Type B pancreatic cell (in vitro differentiated cells): ENCODE data around the gene FXR1. TPM values are rescaled to one million over a fixed set of nuclear protein-coding genes. Genes with fewer than 3 reads are reported as not detected.
"Not testable (repeated sequence)": the region's sequence is repeated elsewhere in the genome, so short reads cannot be mapped to it uniquely, and the experiment has no call there.

Experiments used
- DNase-seq: peaks from one replicate; pipeline ENCODE4 v3.0.0; 2021; ENCODE audit warnings: mixed read lengths; ENCODE audit not compliant: unreplicated experiment; ENCODE audit errors: extremely low spot score
- H3K27ac Mint-ChIP-seq: 2 replicates; pipeline ENCODE4 v1.8.0; 2021; ENCODE audit warnings: mild to moderate bottlenecking, mixed read lengths
- H3K27me3 Mint-ChIP-seq: 2 replicates; pipeline ENCODE4 v1.8.0; 2021; ENCODE audit warnings: mixed read lengths
- H3K36me3 Mint-ChIP-seq: 2 replicates; pipeline ENCODE4 v1.8.0; 2021; ENCODE audit warnings: mixed read lengths
- H3K4me1 Mint-ChIP-seq: one replicate; pipeline ENCODE4 v1.8.0; 2021; ENCODE audit warnings: mixed read lengths; ENCODE audit not compliant: unreplicated experiment
- H3K4me3 Mint-ChIP-seq: 2 replicates; pipeline ENCODE4 v1.8.0; 2021; ENCODE audit warnings: mild to moderate bottlenecking, mixed read lengths
- H3K9me3 Mint-ChIP-seq: 2 replicates; pipeline ENCODE4 v1.8.0; 2021; ENCODE audit warnings: mixed read lengths
- CTCF ChIP-seq: fragments of 200-600 bp; sonication (generic); conservative IDR thresholded peaks from 2 replicates; pipeline ENCODE4 v1.5.0; 2021; ENCODE audit warnings: antibody characterized with exemption, mild to moderate bottlenecking
- total RNA-seq: library from RNA; stranded (reverse); gene quantifications from 2 replicates; pipeline ENCODE4 v1.2.1, GENCODE V29; 2021; ENCODE audit warnings: low replicate concordance

The FXR1 gene
- total RNA-seq, 1 donor from 2014 or later: 179 TPM

- Mint-ChIP-seq H3K9me3 (no peaks in the 10 kb centered on the region), H3K27ac (no peak overlapping the region), H3K4me3 (peak overlapping the region; percentile 95), H3K4me1 (peaks cover 3% of the 10 kb centered on the region), H3K27me3 (peaks cover 19% of the 10 kb centered on the region), H3K36me3 (peaks cover 4% of the 10 kb centered on the region)
- DNase-seq: no peak
- no peak for TF ChIP-seq CTCF
These were observed 78.0 kb downstream of the FXR1 start for GRCh38 chr3:180990505-180990904.

- no peak overlapping the region for H3K27ac Mint-ChIP-seq
- no peaks in the 10 kb centered on the region for H3K4me1 Mint-ChIP-seq
- no peak overlapping the region for H3K4me3 Mint-ChIP-seq
- peaks cover 23% of the 10 kb centered on the region for H3K27me3 Mint-ChIP-seq
- DNase-seq: no peak
- TF ChIP-seq CTCF: no peak
- peaks cover 4% of the 10 kb centered on the region for H3K9me3 Mint-ChIP-seq
- no peaks in the 10 kb centered on the region for H3K36me3 Mint-ChIP-seq
These were observed 84.0 kb downstream of the FXR1 start for GRCh38 chr3:180996415-180996932.

- DNase-seq, H3K9me3 Mint-ChIP-seq, H3K27me3 Mint-ChIP-seq, H3K4me3 Mint-ChIP-seq, H3K36me3 Mint-ChIP-seq, H3K4me1 Mint-ChIP-seq, H3K27ac Mint-ChIP-seq: not testable (repeated sequence)
These were observed 89.9 kb downstream of the FXR1 start for GRCh38 chr3:181002331-181002730.

GRCh38 chr3:181003469-181003868, 91.0 kb downstream of the FXR1 start:
- not testable (repeated sequence) for DNase-seq, H3K4me3 Mint-ChIP-seq, H3K9me3 Mint-ChIP-seq, H3K4me1 Mint-ChIP-seq, H3K36me3 Mint-ChIP-seq, H3K27me3 Mint-ChIP-seq, H3K27ac Mint-ChIP-seq

- H3K4me3 Mint-ChIP-seq: no peak overlapping the region
- no peaks in the 10 kb centered on the region for H3K4me1 Mint-ChIP-seq
- peaks cover 3% of the 10 kb centered on the region for H3K27me3 Mint-ChIP-seq
- TF ChIP-seq CTCF: no peak
- H3K36me3 Mint-ChIP-seq: peaks cover 3% of the 10 kb centered on the region
- peaks cover 6% of the 10 kb centered on the region for H3K9me3 Mint-ChIP-seq
- no peak for DNase-seq
- H3K27ac Mint-ChIP-seq: no peak overlapping the region
These were observed 94.1 kb downstream of the FXR1 start for GRCh38 chr3:181006541-181006940.

DNA sequence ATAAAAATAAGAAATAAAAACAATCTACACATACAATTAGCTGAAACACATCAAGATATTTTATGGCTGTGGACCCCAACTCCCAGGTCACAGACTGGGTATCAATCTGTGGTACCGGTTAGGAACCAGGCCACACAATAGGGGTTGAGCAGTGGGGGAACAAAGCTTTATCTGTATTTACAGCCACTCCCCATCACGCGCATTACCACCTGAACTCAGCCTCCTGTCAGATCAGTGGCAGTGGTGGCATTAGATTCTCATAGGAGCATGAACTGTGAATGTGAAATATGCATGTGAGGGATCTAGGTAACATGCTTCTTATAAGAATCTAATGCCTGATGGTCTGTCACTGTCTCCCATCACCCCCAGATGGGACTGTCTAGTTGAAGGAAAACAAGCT, 94.8 kb downstream of the FXR1 start:
- Mint-ChIP-seq H3K4me1 (no peaks in the 10 kb centered on the region), H3K27ac (no peak overlapping the region), H3K36me3 (peaks cover 3% of the 10 kb centered on the region), H3K27me3 (peaks cover 3% of the 10 kb centered on the region), H3K9me3 (peaks cover 9% of the 10 kb centered on the region), H3K4me3 (no peak overlapping the region)
- DNase-seq: no peak
- no peak for TF ChIP-seq CTCF

- H3K4me3 Mint-ChIP-seq: no peak overlapping the region
- H3K4me1 Mint-ChIP-seq: no peaks in the 10 kb centered on the region
- no peak overlapping the region for H3K27ac Mint-ChIP-seq
- TF ChIP-seq CTCF: no peak
- no peaks in the 10 kb centered on the region for H3K36me3 Mint-ChIP-seq
- DNase-seq: no peak
- H3K27me3 Mint-ChIP-seq: no peaks in the 10 kb centered on the region
- H3K9me3 Mint-ChIP-seq: peaks cover 3% of the 10 kb centered on the region
These were observed 96.3 kb downstream of the FXR1 start for GRCh38 chr3:181008796-181009195.
